ENCODE data around the gene KRTAP13-4.

The KRTAP13-4 gene

DNA sequence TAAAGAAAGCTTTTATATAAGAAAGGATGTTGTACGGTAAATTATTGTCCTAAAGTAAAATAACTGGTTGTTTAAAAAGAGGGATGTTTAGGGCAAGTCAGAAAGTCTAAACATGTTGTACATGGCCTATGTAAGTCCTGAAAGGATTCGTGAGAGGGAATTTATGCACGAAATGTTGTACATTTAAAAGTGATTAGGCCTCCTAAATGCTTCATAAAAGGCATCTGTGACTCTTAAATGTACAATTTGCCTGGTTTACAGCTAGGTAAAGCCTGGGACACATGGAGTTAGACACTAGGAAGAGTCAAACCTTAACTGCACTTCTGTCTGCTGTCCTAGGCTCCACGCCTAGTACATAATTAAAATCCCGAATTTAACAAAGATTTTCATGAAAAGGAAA lies 14.0 kb upstream of the KRTAP13-4 start:
- TF ChIP-seq ZBTB7A (IDR thresholded peaks at IDR 0.05; ENCODE audit: low read depth) (no peak), USF1 (IDR thresholded peaks at IDR 0.05) (no peak), NFIC (IDR thresholded peaks at IDR 0.05) (no peak), CEBPB (IDR thresholded peaks at IDR 0.05) (no peak), TAF1 (IDR thresholded peaks at IDR 0.05; ENCODE audit: low read depth) (no peak), EGR1 (IDR thresholded peaks at IDR 0.05) (no peak), TCF12 (IDR thresholded peaks at IDR 0.05; ENCODE audit: low read depth) (no peak), YY1 (IDR thresholded peaks at IDR 0.05; ENCODE audit: low read depth) (no peak), TEAD4 (IDR thresholded peaks at IDR 0.05) (no peak), CREB1 (IDR thresholded peaks at IDR 0.05; ENCODE audit: low read depth) (no peak), FOXM1 (IDR thresholded peaks at IDR 0.05; ENCODE audit: borderline replicate concordance, low read depth) (no peak), RAD21 (IDR thresholded peaks at IDR 0.05; ENCODE audit: low read depth) (no peak), EP300 (IDR thresholded peaks at IDR 0.05; ENCODE audit: borderline replicate concordance) (no peak)
- TF ChIP-seq, protein P1, sequence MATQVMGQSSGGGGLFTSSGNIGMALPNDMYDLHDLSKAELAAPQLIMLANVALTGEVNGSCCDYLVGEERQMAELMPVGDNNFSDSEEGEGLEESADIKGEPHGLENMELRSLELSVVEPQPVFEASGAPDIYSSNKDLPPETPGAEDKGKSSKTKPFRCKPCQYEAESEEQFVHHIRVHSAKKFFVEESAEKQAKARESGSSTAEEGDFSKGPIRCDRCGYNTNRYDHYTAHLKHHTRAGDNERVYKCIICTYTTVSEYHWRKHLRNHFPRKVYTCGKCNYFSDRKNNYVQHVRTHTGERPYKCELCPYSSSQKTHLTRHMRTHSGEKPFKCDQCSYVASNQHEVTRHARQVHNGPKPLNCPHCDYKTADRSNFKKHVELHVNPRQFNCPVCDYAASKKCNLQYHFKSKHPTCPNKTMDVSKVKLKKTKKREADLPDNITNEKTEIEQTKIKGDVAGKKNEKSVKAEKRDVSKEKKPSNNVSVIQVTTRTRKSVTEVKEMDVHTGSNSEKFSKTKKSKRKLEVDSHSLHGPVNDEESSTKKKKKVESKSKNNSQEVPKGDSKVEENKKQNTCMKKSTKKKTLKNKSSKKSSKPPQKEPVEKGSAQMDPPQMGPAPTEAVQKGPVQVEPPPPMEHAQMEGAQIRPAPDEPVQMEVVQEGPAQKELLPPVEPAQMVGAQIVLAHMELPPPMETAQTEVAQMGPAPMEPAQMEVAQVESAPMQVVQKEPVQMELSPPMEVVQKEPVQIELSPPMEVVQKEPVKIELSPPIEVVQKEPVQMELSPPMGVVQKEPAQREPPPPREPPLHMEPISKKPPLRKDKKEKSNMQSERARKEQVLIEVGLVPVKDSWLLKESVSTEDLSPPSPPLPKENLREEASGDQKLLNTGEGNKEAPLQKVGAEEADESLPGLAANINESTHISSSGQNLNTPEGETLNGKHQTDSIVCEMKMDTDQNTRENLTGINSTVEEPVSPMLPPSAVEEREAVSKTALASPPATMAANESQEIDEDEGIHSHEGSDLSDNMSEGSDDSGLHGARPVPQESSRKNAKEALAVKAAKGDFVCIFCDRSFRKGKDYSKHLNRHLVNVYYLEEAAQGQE (IDR thresholded peaks at IDR 0.05; ENCODE audit: low read depth): no peak
- TF ChIP-seq, protein P2, sequence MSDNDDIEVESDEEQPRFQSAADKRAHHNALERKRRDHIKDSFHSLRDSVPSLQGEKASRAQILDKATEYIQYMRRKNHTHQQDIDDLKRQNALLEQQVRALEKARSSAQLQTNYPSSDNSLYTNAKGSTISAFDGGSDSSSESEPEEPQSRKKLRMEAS (IDR thresholded peaks at IDR 0.05): no peak

GRCh38 chr21:30425826-30426225 lies 4.2 kb upstream of the KRTAP13-4 start, which contains the start of gene KRTAP13-3:
Gene KRTAP13-3, minus strand, starts transcription at chr21:30425926. Its CDS starts 14 bp downstream, at chr21:30425912.
- TF ChIP-seq RAD21 (IDR thresholded peaks at IDR 0.05; ENCODE audit: low read depth): no peak
- no peak for TF ChIP-seq FOXM1 (IDR thresholded peaks at IDR 0.05; ENCODE audit: borderline replicate concordance, low read depth)
- TF ChIP-seq CREB1 (IDR thresholded peaks at IDR 0.05; ENCODE audit: low read depth): no peak
- no peak for TF ChIP-seq TCF12 (IDR thresholded peaks at IDR 0.05; ENCODE audit: low read depth)
- TF ChIP-seq TEAD4 (IDR thresholded peaks at IDR 0.05): no peak
- TF ChIP-seq EGR1 (IDR thresholded peaks at IDR 0.05): no peak
- TF ChIP-seq ZBTB7A (IDR thresholded peaks at IDR 0.05; ENCODE audit: low read depth): no peak
- TF ChIP-seq, protein P1 (IDR thresholded peaks at IDR 0.05; ENCODE audit: low read depth): no peak
- no peak for TF ChIP-seq YY1 (IDR thresholded peaks at IDR 0.05; ENCODE audit: low read depth)
- no peak for TF ChIP-seq NFIC (IDR thresholded peaks at IDR 0.05)
- TF ChIP-seq CEBPB (IDR thresholded peaks at IDR 0.05): no peak
- no peak for TF ChIP-seq TAF1 (IDR thresholded peaks at IDR 0.05; ENCODE audit: low read depth)
- TF ChIP-seq USF1 (IDR thresholded peaks at IDR 0.05): no peak
- TF ChIP-seq EP300 (IDR thresholded peaks at IDR 0.05; ENCODE audit: borderline replicate concordance): no peak
- TF ChIP-seq, protein P2 (IDR thresholded peaks at IDR 0.05): no peak

DNA sequence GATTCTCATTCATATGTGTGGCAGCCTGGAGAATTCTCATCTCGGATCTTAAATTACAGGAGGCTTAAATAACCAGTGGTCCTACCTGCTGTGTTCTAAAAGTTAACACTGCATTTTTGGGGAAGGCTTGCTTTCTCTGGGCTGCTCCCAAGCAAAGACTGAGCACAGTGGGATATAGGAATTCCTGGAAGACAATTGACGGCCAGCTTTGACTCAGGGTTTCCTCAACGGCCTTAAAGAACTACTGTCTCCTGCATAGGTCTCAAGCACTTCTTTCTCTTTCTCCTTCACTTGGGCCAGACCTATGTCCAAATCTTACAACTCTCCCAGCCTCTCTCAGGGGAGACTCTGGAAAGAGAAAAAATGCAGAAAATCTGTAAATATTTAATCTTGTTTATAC lies 3.3 kb upstream of the KRTAP13-4 start:
- no peak for TF ChIP-seq NFIC (IDR thresholded peaks at IDR 0.05)
- no peak for TF ChIP-seq FOXM1 (IDR thresholded peaks at IDR 0.05; ENCODE audit: borderline replicate concordance, low read depth)
- no peak for TF ChIP-seq CREB1 (IDR thresholded peaks at IDR 0.05; ENCODE audit: low read depth)
- TF ChIP-seq ZBTB7A (IDR thresholded peaks at IDR 0.05; ENCODE audit: low read depth): no peak
- TF ChIP-seq TCF12 (IDR thresholded peaks at IDR 0.05; ENCODE audit: low read depth): no peak
- TF ChIP-seq EGR1 (IDR thresholded peaks at IDR 0.05): no peak
- TF ChIP-seq, protein P1 (IDR thresholded peaks at IDR 0.05; ENCODE audit: low read depth): no peak
- no peak for TF ChIP-seq YY1 (IDR thresholded peaks at IDR 0.05; ENCODE audit: low read depth)
- no peak for TF ChIP-seq USF1 (IDR thresholded peaks at IDR 0.05)
- TF ChIP-seq, protein P2 (IDR thresholded peaks at IDR 0.05): no peak
